ENCODE results near the gene THUMPD3.

The THUMPD3 gene

GRCh38 chr3:9361691-9362388 is 1.0 kb upstream of the THUMPD3 start:
- H4K91ac ChIP-seq (ENCODE audit: low read length) = no peak overlapping the region
- H2BK120ac ChIP-seq (ENCODE audit: low read depth, low read length) = no peak overlapping the region
- H2BK12ac ChIP-seq (ENCODE audit: low read length in 2 of 2) = no peak overlapping the region
- DNase-seq = no peak
- no peak overlapping the region for H2BK15ac ChIP-seq (ENCODE audit: low read depth, poor library complexity, severe bottlenecking)
- 89% methylated on average over 4 of the region's 5 CpGs for WGBS
- H3K9ac ChIP-seq (ENCODE audit: low read length) = peak overlapping the region; percentile 91
- H3K4ac ChIP-seq (ENCODE audit: low read depth in 1 of 2, low read length in 2 of 2) = no peak overlapping the region
- H3K18ac ChIP-seq (ENCODE audit: low read depth in 1 of 2, low read length in 2 of 2) = no peak overlapping the region
- H3K9me3 ChIP-seq (ENCODE audit: control insufficient read depth, low read length) = no peaks in the 10 kb centered on the region
- peaks cover 4 to 23% of the 10 kb centered on the region in 2 experiments for H3K36me3 ChIP-seq (ENCODE audit: control insufficient read depth in 1 of 2, insufficient read depth in 2 of 2, low read depth in 1 of 2, low read length in 2 of 2)
- H2AFZ ChIP-seq (ENCODE audit: low read depth, low read length) = no peak overlapping the region
- peaks cover 11% of the 10 kb centered on the region for H3K79me1 ChIP-seq (replicated peaks; ENCODE audit: low read length, poor library complexity, severe bottlenecking)
- H3K4me3 ChIP-seq (ENCODE audit: insufficient read depth in 1 of 2, low read depth in 1 of 2, low read length in 2 of 2) = peak overlapping the region in 1 of 2 experiments; percentile 91
- H3K4me1 ChIP-seq (ENCODE audit: control insufficient read depth, insufficient read depth, low read depth, low read length) = peaks cover 3% of the 10 kb centered on the region
- peak overlapping the region; percentile 7 for H4K8ac ChIP-seq (ENCODE audit: low read length)
- H3K27me3 ChIP-seq (ENCODE audit: control insufficient read depth in 1 of 2, insufficient read depth in 1 of 2, low read length in 2 of 2) = no peaks in the 10 kb centered on the region
- no peak overlapping the region for H3K4me2 ChIP-seq (ENCODE audit: low read length, poor library complexity, severe bottlenecking)
- peak overlapping the region in 1 of 2 experiments; percentile 34 for H3K23ac ChIP-seq (ENCODE audit: low read length in 2 of 2)
- H2BK5ac ChIP-seq (ENCODE audit: low read depth, low read length, poor library complexity, severe bottlenecking) = no peak overlapping the region
- no peak overlapping the region for H3K14ac ChIP-seq (ENCODE audit: low read length in 2 of 2)
- H2AK5ac ChIP-seq (ENCODE audit: low read length, severe bottlenecking) = no peak overlapping the region
- H3K27ac ChIP-seq (ENCODE audit: low read length, poor library complexity, severe bottlenecking) = no peak overlapping the region

GRCh38 chr3:9369508-9369907 is 6.7 kb downstream of the THUMPD3 start:
- no peak overlapping the region for H2AFZ ChIP-seq (ENCODE audit: low read depth, low read length)
- peaks cover 20% of the 10 kb centered on the region for H3K79me1 ChIP-seq (replicated peaks; ENCODE audit: low read length, poor library complexity, severe bottlenecking)
- H3K27me3 ChIP-seq (ENCODE audit: control insufficient read depth in 1 of 2, insufficient read depth in 1 of 2, low read length in 2 of 2) = no peaks in the 10 kb centered on the region
- H3K4me3 ChIP-seq (ENCODE audit: insufficient read depth in 1 of 2, low read depth in 1 of 2, low read length in 2 of 2) = no peak overlapping the region
- H4K91ac ChIP-seq (ENCODE audit: low read length) = no peak overlapping the region
- H2BK12ac ChIP-seq (ENCODE audit: low read length in 2 of 2) = no peak overlapping the region
- no peak overlapping the region for H2BK15ac ChIP-seq (ENCODE audit: low read depth, poor library complexity, severe bottlenecking)
- no peak overlapping the region for H4K8ac ChIP-seq (ENCODE audit: low read length)
- H3K14ac ChIP-seq (ENCODE audit: low read length in 2 of 2) = no peak overlapping the region
- no peak overlapping the region for H3K4ac ChIP-seq (ENCODE audit: low read depth in 1 of 2, low read length in 2 of 2)
- H3K18ac ChIP-seq (ENCODE audit: low read depth in 1 of 2, low read length in 2 of 2) = no peak overlapping the region
- H2BK5ac ChIP-seq (ENCODE audit: low read depth, low read length, poor library complexity, severe bottlenecking) = no peak overlapping the region
- H3K23ac ChIP-seq (ENCODE audit: low read length in 2 of 2) = no peak overlapping the region
- no peak overlapping the region for H2BK120ac ChIP-seq (ENCODE audit: low read depth, low read length)
- no peak for DNase-seq
- H3K36me3 ChIP-seq (ENCODE audit: control insufficient read depth in 1 of 2, insufficient read depth in 2 of 2, low read depth in 1 of 2, low read length in 2 of 2) = peaks cover 23 to 95% of the 10 kb centered on the region in 2 experiments
- WGBS = 100% methylated on average over 1 of the region's 1 CpG
- H3K27ac ChIP-seq (ENCODE audit: low read length, poor library complexity, severe bottlenecking) = no peak overlapping the region
- no peak overlapping the region for H2AK5ac ChIP-seq (ENCODE audit: low read length, severe bottlenecking)
- H3K4me1 ChIP-seq (ENCODE audit: control insufficient read depth, insufficient read depth, low read depth, low read length) = no peaks in the 10 kb centered on the region
- H3K9ac ChIP-seq (ENCODE audit: low read length) = no peak overlapping the region
- H3K4me2 ChIP-seq (ENCODE audit: low read length, poor library complexity, severe bottlenecking) = no peak overlapping the region
- H3K9me3 ChIP-seq (ENCODE audit: control insufficient read depth, low read length) = no peaks in the 10 kb centered on the region

GRCh38 chr3:9373465-9373864 is 10.6 kb downstream of the THUMPD3 start:
- Histone ChIP-seq H4K8ac (ENCODE audit: low read length) (no peak overlapping the region), H3K4me1 (ENCODE audit: control insufficient read depth, insufficient read depth, low read depth, low read length) (no peaks in the 10 kb centered on the region), H3K4ac (ENCODE audit: low read depth in 1 of 2, low read length in 2 of 2) (no peak overlapping the region), H3K9ac (ENCODE audit: low read length) (no peak overlapping the region), H3K36me3 (ENCODE audit: control insufficient read depth in 1 of 2, insufficient read depth in 2 of 2, low read depth in 1 of 2, low read length in 2 of 2) (peaks cover 19 to 97% of the 10 kb centered on the region in 2 experiments), H3K9me3 (ENCODE audit: control insufficient read depth, low read length) (no peaks in the 10 kb centered on the region), H3K27ac (ENCODE audit: low read length, poor library complexity, severe bottlenecking) (no peak overlapping the region), H4K91ac (ENCODE audit: low read length) (no peak overlapping the region), H2BK15ac (ENCODE audit: low read depth, poor library complexity, severe bottlenecking) (no peak overlapping the region), H3K27me3 (ENCODE audit: control insufficient read depth in 1 of 2, insufficient read depth in 1 of 2, low read length in 2 of 2) (no peaks in the 10 kb centered on the region), H3K4me3 (ENCODE audit: insufficient read depth in 1 of 2, low read depth in 1 of 2, low read length in 2 of 2) (no peak overlapping the region), H2BK120ac (ENCODE audit: low read depth, low read length) (no peak overlapping the region), H2BK12ac (ENCODE audit: low read length in 2 of 2) (no peak overlapping the region), H2AK5ac (ENCODE audit: low read length, severe bottlenecking) (no peak overlapping the region), H3K18ac (ENCODE audit: low read depth in 1 of 2, low read length in 2 of 2) (no peak overlapping the region), H3K14ac (ENCODE audit: low read length in 2 of 2) (no peak overlapping the region), H3K23ac (ENCODE audit: low read length in 2 of 2) (no peak overlapping the region), H2AFZ (ENCODE audit: low read depth, low read length) (no peak overlapping the region), H3K79me1 (replicated peaks; ENCODE audit: low read length, poor library complexity, severe bottlenecking) (peaks cover 20% of the 10 kb centered on the region), H2BK5ac (ENCODE audit: low read depth, low read length, poor library complexity, severe bottlenecking) (no peak overlapping the region), H3K4me2 (ENCODE audit: low read length, poor library complexity, severe bottlenecking) (no peak overlapping the region)
- DNase-seq = no peak
- 90% methylated on average over 3 of the region's 3 CpGs for WGBS

DNA sequence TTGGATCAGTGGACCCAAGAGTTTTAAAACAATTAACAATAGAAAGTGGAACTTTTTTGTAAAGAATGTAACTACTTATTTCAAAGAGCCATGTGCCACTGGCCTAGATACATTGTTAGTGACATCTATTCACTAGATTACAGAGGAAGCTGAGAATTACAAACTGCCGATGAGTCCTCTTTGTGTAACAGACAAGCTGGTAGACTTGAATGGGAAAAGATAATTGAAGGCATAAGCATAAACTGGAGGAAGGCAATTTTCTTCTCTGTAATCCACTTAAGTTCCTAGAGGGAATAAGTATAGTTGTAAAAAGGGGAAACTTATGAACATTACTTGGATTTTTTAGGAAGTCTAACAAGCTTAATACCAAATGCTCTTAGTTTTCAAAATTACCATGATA is 15.1 kb downstream of the THUMPD3 start:
- Histone ChIP-seq H3K79me1 (replicated peaks; ENCODE audit: low read length, poor library complexity, severe bottlenecking) (peaks cover 18% of the 10 kb centered on the region), H2BK15ac (ENCODE audit: low read depth, poor library complexity, severe bottlenecking) (no peak overlapping the region), H2BK12ac (ENCODE audit: low read length in 2 of 2) (no peak overlapping the region), H3K14ac (ENCODE audit: low read length in 2 of 2) (no peak overlapping the region), H4K91ac (ENCODE audit: low read length) (no peak overlapping the region), H2BK5ac (ENCODE audit: low read depth, low read length, poor library complexity, severe bottlenecking) (no peak overlapping the region), H3K9ac (ENCODE audit: low read length) (no peak overlapping the region), H3K27ac (ENCODE audit: low read length, poor library complexity, severe bottlenecking) (no peak overlapping the region), H3K18ac (ENCODE audit: low read depth in 1 of 2, low read length in 2 of 2) (no peak overlapping the region), H3K23ac (ENCODE audit: low read length in 2 of 2) (no peak overlapping the region), H3K4me1 (ENCODE audit: control insufficient read depth, insufficient read depth, low read depth, low read length) (no peaks in the 10 kb centered on the region), H3K4me3 (ENCODE audit: insufficient read depth in 1 of 2, low read depth in 1 of 2, low read length in 2 of 2) (no peak overlapping the region), H3K9me3 (ENCODE audit: control insufficient read depth, low read length) (no peaks in the 10 kb centered on the region), H3K4me2 (ENCODE audit: low read length, poor library complexity, severe bottlenecking) (no peak overlapping the region), H3K36me3 (ENCODE audit: control insufficient read depth in 1 of 2, insufficient read depth in 2 of 2, low read depth in 1 of 2, low read length in 2 of 2) (peaks cover 10 to 91% of the 10 kb centered on the region in 2 experiments), H3K4ac (ENCODE audit: low read depth in 1 of 2, low read length in 2 of 2) (no peak overlapping the region), H3K27me3 (ENCODE audit: control insufficient read depth in 1 of 2, insufficient read depth in 1 of 2, low read length in 2 of 2) (no peaks in the 10 kb centered on the region), H4K8ac (ENCODE audit: low read length) (no peak overlapping the region), H2AFZ (ENCODE audit: low read depth, low read length) (no peak overlapping the region), H2AK5ac (ENCODE audit: low read length, severe bottlenecking) (no peak overlapping the region), H2BK120ac (ENCODE audit: low read depth, low read length) (no peak overlapping the region)
- DNase-seq = no peak
- WGBS = 95% methylated on average over 1 of the region's 1 CpG

All from mesenchymal stem cell (in vitro differentiated cells and primary cell).